ENCODE results near the gene LRRN2.
"Not testable (repeated sequence)": the region's sequence is repeated elsewhere in the genome, so short reads cannot be mapped to it uniquely, and the experiment has no call there.

LRRN2 gene

GRCh38 chr1:204692325-204692840 is 6.8 kb upstream of the LRRN2 start:
- DNase-seq (ENCODE audit: low spot score) = no peak

- not testable (repeated sequence) for DNase-seq (ENCODE audit: low spot score)
Measured at GRCh38 chr1:204691328-204691730, 5.8 kb upstream of the LRRN2 start.

GRCh38 chr1:204688776-204689175 is 3.2 kb upstream of the LRRN2 start:
- no peak for DNase-seq (ENCODE audit: low spot score)

GRCh38 chr1:204688007-204688406 is 2.5 kb upstream of the LRRN2 start:
- DNase-seq (ENCODE audit: low spot score) = no peak

- DNase-seq (ENCODE audit: low spot score) = no peak
Measured at GRCh38 chr1:204684571-204685235, 835 bp downstream of the LRRN2 start.

GRCh38 chr1:204684206-204684570 is 1.4 kb downstream of the LRRN2 start:
- no peak for DNase-seq (ENCODE audit: low spot score)

GRCh38 chr1:204683284-204684205 is 2.0 kb downstream of the LRRN2 start:
- no peak for DNase-seq (ENCODE audit: low spot score)

GRCh38 chr1:204680461-204680860 is 5.1 kb downstream of the LRRN2 start:
- no peak for DNase-seq (ENCODE audit: low spot score)

- DNase-seq (ENCODE audit: low spot score) = no peak
Measured at GRCh38 chr1:204680051-204680450, 5.5 kb downstream of the LRRN2 start.

- no peak for DNase-seq (ENCODE audit: low spot score)
Measured at GRCh38 chr1:204678721-204679475, 6.6 kb downstream of the LRRN2 start.

- DNase-seq (ENCODE audit: low spot score) = no peak
Measured at GRCh38 chr1:204677864-204678263, 7.7 kb downstream of the LRRN2 start.

GRCh38 chr1:204676043-204676442 is 9.5 kb downstream of the LRRN2 start:
- DNase-seq (ENCODE audit: low spot score) = no peak

GRCh38 chr1:204673909-204674649 is 11.5 kb downstream of the LRRN2 start:
- no peak for DNase-seq (ENCODE audit: low spot score)

GRCh38 chr1:204673209-204673608 is 12.3 kb downstream of the LRRN2 start:
- no peak for DNase-seq (ENCODE audit: low spot score)

GRCh38 chr1:204672482-204673121 is 12.9 kb downstream of the LRRN2 start:
- no peak for DNase-seq (ENCODE audit: low spot score)

GRCh38 chr1:204672069-204672468 is 13.5 kb downstream of the LRRN2 start:
- DNase-seq (ENCODE audit: low spot score) = no peak

GRCh38 chr1:204670152-204670927 is 15.2 kb downstream of the LRRN2 start:
- no peak for DNase-seq (ENCODE audit: low spot score)

GRCh38 chr1:204669579-204669978 is 16.0 kb downstream of the LRRN2 start:
- DNase-seq (ENCODE audit: low spot score) = no peak

GRCh38 chr1:204664384-204664651 is 21.2 kb downstream of the LRRN2 start:
- DNase-seq (ENCODE audit: low spot score) = no peak

- no peak for DNase-seq (ENCODE audit: low spot score)
Measured at GRCh38 chr1:204663644-204664383, 21.7 kb downstream of the LRRN2 start.
